Stimulated activated naive CD4-positive, alpha-beta T cell (primary cell): ENCODE results near the gene SLC6A6.

Source experiments
- DNase-seq, 6 experiments: peaks; one replicate each; lab custom pipeline; 2025; lab: John Stamatoyannopoulos, UW

SLC6A6 gene

GRCh38 chr3:14470461-14470860, 68.1 kb downstream of the SLC6A6 start:
- no peak for DNase-seq

- DNase-seq, result no peak
Measured at GRCh38 chr3:14471016-14471415, 68.6 kb downstream of the SLC6A6 start.

- no peak for DNase-seq
Measured at GRCh38 chr3:14471690-14472089, 69.3 kb downstream of the SLC6A6 start.

- DNase-seq, result no peak
Measured at GRCh38 chr3:14472471-14473351, 70.3 kb downstream of the SLC6A6 start.

- no peak for DNase-seq
Measured at GRCh38 chr3:14473411-14473891, 71.0 kb downstream of the SLC6A6 start.

GRCh38 chr3:14474363-14475081, 72.1 kb downstream of the SLC6A6 start:
- no peak for DNase-seq

GRCh38 chr3:14475621-14476020, 73.2 kb downstream of the SLC6A6 start:
- DNase-seq, result no peak

- no peak for DNase-seq
Measured at GRCh38 chr3:14476583-14477265, 74.3 kb downstream of the SLC6A6 start.

GRCh38 chr3:14477311-14477935, 75.0 kb downstream of the SLC6A6 start:
- no peak for DNase-seq

- DNase-seq, result no peak
Measured at GRCh38 chr3:14478956-14479550, 76.6 kb downstream of the SLC6A6 start.

- no peak for DNase-seq
Measured at GRCh38 chr3:14479591-14479990, 77.2 kb downstream of the SLC6A6 start.

GRCh38 chr3:14480207-14481017, 78.0 kb downstream of the SLC6A6 start:
- no peak for DNase-seq

- DNase-seq, result no peak
Measured at GRCh38 chr3:14481018-14481645, 78.7 kb downstream of the SLC6A6 start.

GRCh38 chr3:14481646-14482036, 79.2 kb downstream of the SLC6A6 start:
- no peak for DNase-seq

- DNase-seq, result no peak
Measured at GRCh38 chr3:14482271-14482721, 79.9 kb downstream of the SLC6A6 start.

GRCh38 chr3:14483286-14483685, 80.9 kb downstream of the SLC6A6 start:
- no peak for DNase-seq

GRCh38 chr3:14484741-14485140, 82.3 kb downstream of the SLC6A6 start:
- DNase-seq, result no peak

- no peak for DNase-seq
Measured at GRCh38 chr3:14485981-14486380, 83.6 kb downstream of the SLC6A6 start.

- no peak for DNase-seq
Measured at GRCh38 chr3:14486460-14486859, 84.1 kb downstream of the SLC6A6 start.

GRCh38 chr3:14487086-14487485, 84.7 kb downstream of the SLC6A6 start:
- DNase-seq, result no peak
